Erythroblast (primary cell): ENCODE data around the gene SOX18.

Source experiments
- GATA1 ChIP-seq: IDR thresholded peaks from 2 replicates; pipeline ENCODE4 v1.6.1; 2011; ENCODE audit warnings: low read depth, mild to moderate bottlenecking, control low read depth, low read length, moderate library complexity
- POLR2A ChIP-seq: IDR thresholded peaks from 2 replicates; pipeline ENCODE4 v1.6.1; 2011; ENCODE audit warnings: mild to moderate bottlenecking, low read length

DNA sequence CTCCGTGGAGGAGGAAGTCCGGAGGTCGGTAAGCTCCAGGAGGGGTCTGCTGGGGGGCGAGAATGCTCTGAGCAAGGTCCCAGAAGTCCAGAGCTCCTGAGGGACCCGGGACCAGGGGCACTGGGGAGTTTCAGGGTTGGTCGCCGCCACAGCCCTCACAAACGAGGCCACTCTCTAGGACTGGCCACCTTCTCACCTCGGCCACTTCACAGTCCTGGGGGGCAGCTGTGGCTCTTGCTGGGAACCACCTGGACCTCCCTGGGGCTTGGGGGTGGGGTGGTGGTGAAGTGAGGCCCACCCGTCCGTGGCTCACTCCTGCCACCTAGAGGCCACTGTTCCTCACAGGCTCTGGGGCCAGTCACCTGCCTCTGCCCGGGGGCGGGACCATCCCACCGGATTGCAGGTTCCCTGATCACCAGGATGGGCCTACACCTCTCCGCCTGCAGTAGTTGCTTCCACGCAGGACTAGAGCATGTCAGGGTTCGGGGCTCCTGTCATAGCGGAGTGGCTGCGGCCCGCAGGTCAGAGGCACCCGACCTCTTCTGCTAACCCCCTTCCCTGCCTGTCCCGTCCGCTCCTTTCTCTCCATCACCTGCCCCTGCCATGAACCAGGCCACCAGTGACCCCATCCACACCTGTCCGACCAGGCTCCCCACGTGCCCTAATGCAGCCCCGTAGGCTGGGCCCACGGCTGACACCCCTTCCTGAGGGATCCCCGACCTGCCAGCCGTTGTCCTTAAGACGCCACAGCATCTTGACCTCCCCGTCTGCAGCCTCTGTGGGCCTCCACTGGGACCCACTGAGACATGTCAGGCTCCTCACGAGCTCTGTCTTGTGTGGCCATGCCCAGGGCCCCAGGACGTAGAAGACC is 8.4 kb upstream of the SOX18 start:
- no peak for TF ChIP-seq POLR2A
- TF ChIP-seq GATA1, result no peak
